Right atrium auricular region (tissue), 2 donors: ENCODE data around the gene TMEM117. TPM values are rescaled to one million over a fixed set of nuclear protein-coding genes. Genes with fewer than 3 reads are reported as not detected.

Source experiments
- DNase-seq: peaks from one replicate; pipeline ENCODE4 v3.0.0-alpha.2; 2019; ENCODE audit warnings: low spot score
- H3K27ac ChIP-seq, 2 donors: fragments of 200-600 bp; sonication (generic); 1 replicate in 1 of 2; 2 replicates in 1 of 2; pipeline ENCODE4 v1.5.1; 2016 to 2019
- H3K27me3 ChIP-seq, 2 donors: fragments of 200-600 bp; sonication (generic); one replicate each; pipeline versions ENCODE4 v1.5.1 to v1.6.0; 2017 to 2019
- H3K36me3 ChIP-seq: fragments of 200-600 bp; sonication (generic); one replicate; pipeline ENCODE4 v1.5.1; 2016
- H3K4me1 ChIP-seq, 2 donors: fragments of 200-600 bp; sonication (generic); one replicate each; pipeline versions ENCODE4 v1.5.1 to v1.6.0; 2017 to 2019
- H3K4me3 ChIP-seq, 2 donors: fragments of 200-600 bp; sonication (generic); 1 replicate in 1 of 2; 2 replicates in 1 of 2; pipeline ENCODE4 v1.5.1; 2017 to 2019; ENCODE audit warnings: mild to moderate bottlenecking in 1 of 2, moderate library complexity in 1 of 2
- H3K9me3 ChIP-seq, 2 donors: fragments of 200-600 bp; sonication (generic); one replicate each; pipeline ENCODE4 v1.5.1; 2019
- total RNA-seq, 2 donors: library from RNA; depleted of rRNA; stranded (reverse); fragments of >200 nt; gene quantifications; one replicate each; pipeline ENCODE4 v1.1.0, GENCODE V29; 2016
- TF ChIP-seq, protein P1 (sequence below), 2 donors: fragments of 200-600 bp; sonication (generic); IDR thresholded peaks; one replicate each; pipeline ENCODE4 v1.5.1; 2019; ENCODE audit warnings: antibody characterized with exemption in 2 of 2

TMEM117 gene
- total RNA-seq = 10 to 100 TPM; 10.8 to 24.1 TPM

DNA sequence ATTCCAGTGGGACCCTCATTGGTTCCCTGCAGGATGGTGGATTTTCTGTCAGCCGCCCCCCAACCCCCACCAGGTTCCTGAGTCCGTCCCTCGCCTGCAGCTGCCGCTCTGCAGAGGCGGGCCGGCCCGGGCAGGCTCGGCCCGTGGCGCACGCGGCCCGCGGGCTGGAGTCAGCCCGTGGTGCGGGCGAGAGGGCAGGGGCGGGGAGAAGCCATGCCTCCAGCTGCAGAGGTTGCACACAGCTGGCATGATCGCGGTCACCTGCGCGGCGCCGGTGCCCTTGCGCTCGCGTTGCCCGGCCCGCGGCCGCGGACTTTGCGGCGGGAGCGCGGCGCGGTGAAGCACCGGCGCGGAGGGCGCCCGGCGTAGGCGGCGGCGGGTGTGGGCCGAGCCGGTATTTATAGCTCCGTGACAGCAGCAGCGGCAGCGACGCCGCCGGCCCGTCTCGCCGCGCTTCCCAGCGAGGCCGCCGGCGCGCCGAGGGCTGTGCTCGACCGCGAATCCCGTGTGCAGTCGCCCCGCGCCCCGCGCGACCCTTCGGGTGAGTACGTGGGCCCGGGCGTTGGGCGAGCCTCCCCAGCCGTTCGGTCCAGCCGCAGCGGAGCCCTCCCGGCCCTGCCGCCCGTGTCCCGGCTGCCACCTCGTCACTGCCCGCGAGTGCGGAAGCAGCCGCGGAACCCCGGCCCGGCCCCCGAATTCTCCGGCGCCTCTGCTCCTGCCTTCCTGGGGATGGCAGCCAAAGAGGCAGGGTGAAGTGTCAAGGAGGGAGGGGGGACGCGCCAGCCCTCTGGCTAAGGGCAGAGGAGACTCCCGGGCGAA is at the start of gene TMEM117:
Gene TMEM117, plus strand, starts transcription at position 426 of the 819 bp plus-strand sequence.
- no peaks in the 10 kb centered on the region for H3K27me3 ChIP-seq
- no peaks in the 10 kb centered on the region for H3K9me3 ChIP-seq
- DNase-seq = peak; percentile 71
- H3K4me3 ChIP-seq = peak within 1 kb of the TSS; percentile 75 to 76
- peaks cover 0 to 12% of the 10 kb centered on the region in 2 donors for H3K4me1 ChIP-seq
- TF ChIP-seq, protein P1, sequence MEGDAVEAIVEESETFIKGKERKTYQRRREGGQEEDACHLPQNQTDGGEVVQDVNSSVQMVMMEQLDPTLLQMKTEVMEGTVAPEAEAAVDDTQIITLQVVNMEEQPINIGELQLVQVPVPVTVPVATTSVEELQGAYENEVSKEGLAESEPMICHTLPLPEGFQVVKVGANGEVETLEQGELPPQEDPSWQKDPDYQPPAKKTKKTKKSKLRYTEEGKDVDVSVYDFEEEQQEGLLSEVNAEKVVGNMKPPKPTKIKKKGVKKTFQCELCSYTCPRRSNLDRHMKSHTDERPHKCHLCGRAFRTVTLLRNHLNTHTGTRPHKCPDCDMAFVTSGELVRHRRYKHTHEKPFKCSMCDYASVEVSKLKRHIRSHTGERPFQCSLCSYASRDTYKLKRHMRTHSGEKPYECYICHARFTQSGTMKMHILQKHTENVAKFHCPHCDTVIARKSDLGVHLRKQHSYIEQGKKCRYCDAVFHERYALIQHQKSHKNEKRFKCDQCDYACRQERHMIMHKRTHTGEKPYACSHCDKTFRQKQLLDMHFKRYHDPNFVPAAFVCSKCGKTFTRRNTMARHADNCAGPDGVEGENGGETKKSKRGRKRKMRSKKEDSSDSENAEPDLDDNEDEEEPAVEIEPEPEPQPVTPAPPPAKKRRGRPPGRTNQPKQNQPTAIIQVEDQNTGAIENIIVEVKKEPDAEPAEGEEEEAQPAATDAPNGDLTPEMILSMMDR (IDR thresholded peaks at IDR 0.05) = no peak
- no peaks in the 10 kb centered on the region for H3K36me3 ChIP-seq
- H3K27ac ChIP-seq = peak within 1 kb of the TSS; percentile 96 to 98

DNA sequence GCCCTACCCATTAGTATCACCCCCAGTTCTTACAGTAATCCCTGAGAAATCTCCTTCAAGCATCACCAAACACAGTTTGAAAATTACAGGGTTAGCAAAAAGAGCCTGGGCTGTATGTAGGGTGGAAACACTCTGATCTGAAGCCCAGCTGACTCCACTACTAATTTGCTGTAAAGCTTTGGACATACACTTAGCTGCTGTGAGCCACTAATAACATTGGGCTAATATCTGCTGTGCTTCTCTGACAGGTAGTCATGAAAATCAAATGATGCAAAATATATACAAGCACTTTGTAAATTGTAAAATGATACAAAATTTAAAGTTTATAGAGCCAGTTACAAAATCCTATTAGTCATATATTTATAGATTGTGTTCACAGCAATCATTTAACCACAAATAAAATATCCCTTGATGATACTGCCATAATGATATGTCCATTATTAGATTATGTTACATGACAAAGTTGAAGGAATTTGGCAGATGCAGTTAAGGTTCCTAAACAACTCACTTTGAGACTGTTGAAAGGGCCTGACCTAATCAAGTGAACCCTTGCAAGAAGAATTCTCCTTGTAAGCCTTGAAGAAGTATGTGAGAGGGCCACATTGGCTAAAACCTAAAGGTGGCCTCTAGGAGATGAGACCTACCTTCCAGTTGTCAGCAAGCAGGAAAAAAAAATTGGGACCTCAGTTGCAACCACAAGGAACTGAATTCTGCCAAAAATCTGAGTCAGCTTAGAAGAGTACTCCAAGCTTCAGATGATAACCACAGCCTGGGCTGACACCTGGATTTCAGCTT is 48.8 kb upstream of the TMEM117 start:
- no peaks in the 10 kb centered on the region for H3K27me3 ChIP-seq
- H3K9me3 ChIP-seq = no peaks in the 10 kb centered on the region
- TF ChIP-seq, protein P1 (IDR thresholded peaks at IDR 0.05) = no peak
- no peak overlapping the region for H3K4me3 ChIP-seq
- no peak for DNase-seq
- H3K36me3 ChIP-seq = peaks cover 57% of the 10 kb centered on the region
- H3K4me1 ChIP-seq = no peaks in the 10 kb centered on the region
- H3K27ac ChIP-seq = no peak overlapping the region

DNA sequence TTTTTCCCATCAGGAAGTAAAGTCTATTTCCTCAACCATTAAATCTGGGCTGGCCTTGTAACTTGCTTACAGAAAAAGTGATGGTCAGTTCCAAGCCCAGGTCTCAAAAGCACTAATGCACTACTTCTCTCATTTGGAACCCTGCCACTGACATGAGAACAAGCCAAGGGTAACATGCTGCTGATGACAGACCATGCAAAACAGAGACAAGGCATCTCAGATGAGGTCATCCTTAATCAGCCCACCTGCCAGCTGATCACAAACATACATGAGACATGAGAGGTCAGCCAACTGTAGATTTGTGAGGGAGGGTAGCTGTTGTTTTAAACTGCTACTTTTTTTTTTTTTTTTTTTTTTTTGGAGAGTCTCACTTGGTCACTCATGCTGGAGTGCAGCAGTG is 45.9 kb upstream of the TMEM117 start:
- DNase-seq = no peak
- Histone ChIP-seq H3K4me1 (no peaks in the 10 kb centered on the region), H3K36me3 (peaks cover 32% of the 10 kb centered on the region)

DNA sequence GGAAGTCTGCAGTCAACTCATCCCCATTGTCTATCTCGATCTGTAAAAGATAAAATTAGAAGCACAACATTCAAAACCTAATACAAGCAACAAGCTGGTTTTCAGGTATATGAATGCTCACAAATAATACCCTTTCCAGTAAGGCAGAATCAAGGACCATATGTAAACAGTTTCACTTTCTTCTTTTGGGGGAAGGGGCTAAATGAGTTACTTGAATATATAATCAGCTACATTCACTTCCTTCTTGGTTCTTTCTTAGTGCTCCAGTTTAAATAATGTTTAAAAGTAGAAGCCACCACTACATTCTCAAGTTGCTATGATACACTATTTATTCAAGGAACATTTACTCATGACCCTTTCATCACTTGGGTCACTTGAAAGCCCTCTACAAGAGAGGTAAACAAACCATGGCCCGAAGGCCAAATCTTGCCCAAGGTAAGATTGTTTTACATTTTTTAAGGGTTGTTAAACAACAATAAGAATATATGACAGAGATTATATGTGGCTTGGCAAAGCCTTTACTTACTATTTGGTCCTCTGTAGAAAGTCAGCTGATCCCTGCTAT is 40.1 kb upstream of the TMEM117 start:
- H3K36me3 ChIP-seq = peaks cover 58% of the 10 kb centered on the region

More for the DNA sequence above, 45.9 kb upstream of the TMEM117 start:
- Histone ChIP-seq H3K9me3 (no peaks in the 10 kb centered on the region), H3K27me3 (no peaks in the 10 kb centered on the region), H3K4me3 (no peak overlapping the region), H3K27ac (no peak overlapping the region)
- TF ChIP-seq, protein P1 (IDR thresholded peaks at IDR 0.05) = no peak

DNA sequence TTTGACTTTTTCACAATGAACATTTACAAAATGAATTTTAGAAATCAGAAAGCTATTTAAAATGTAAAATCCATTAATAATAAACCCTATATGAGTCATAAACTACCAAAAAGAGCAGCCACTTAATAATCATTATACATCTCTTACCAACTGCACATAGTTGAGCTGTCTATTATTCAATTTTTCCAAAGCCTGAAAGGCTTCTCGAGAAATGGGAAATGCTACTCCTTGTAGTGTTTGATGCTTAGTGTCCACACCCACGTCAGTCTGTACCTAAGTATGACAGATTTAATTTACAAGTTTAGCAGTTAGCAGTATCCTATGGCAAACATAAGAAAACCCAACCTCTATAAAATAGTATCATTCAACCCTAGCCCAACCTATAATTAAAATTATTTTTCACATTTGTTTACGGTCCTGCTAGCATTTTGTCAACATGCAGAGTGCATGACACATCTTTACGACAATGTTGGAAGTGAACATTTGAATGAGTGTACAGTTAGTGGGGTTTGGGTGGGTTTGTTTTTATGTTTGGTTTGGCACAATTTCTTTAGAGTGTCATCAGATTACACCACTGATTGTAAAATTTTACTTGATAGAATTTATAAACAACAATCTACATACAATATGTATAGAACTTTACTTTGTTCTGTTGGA is 38.2 kb upstream of the TMEM117 start:
- TF ChIP-seq, protein P1 (IDR thresholded peaks at IDR 0.05) = no peak
- Histone ChIP-seq H3K4me3 (no peak overlapping the region), H3K4me1 (no peaks in the 10 kb centered on the region), H3K27ac (no peak overlapping the region), H3K27me3 (no peaks in the 10 kb centered on the region), H3K36me3 (peaks cover 72% of the 10 kb centered on the region), H3K9me3 (no peaks in the 10 kb centered on the region)
- no peak for DNase-seq

More for the DNA sequence above, 40.1 kb upstream of the TMEM117 start:
- Histone ChIP-seq H3K27ac (no peak overlapping the region), H3K27me3 (no peaks in the 10 kb centered on the region), H3K9me3 (no peaks in the 10 kb centered on the region), H3K4me3 (no peak overlapping the region), H3K4me1 (no peaks in the 10 kb centered on the region)
- DNase-seq = no peak
- TF ChIP-seq, protein P1 (IDR thresholded peaks at IDR 0.05) = no peak
